Measurements from ENCODE around the gene PEX13. TPM values are rescaled to one million over a fixed set of nuclear protein-coding genes. Genes with fewer than 3 reads are reported as not detected.
"Not testable (repeated sequence)": the region's sequence is repeated elsewhere in the genome, so short reads cannot be mapped to it uniquely, and the experiment has no call there.

The PEX13 gene
- polyA plus RNA-seq, 2 of the 4 experiments (the other 2 are of a cell fraction): 18.5 to 42.5 TPM

GRCh38 chr2:61012303-61012702, 5.2 kb upstream of the PEX13 start:
- 44% methylated on average over 2 of the region's 2 CpGs for WGBS (ENCODE audit: missing lambda C conversion rate)
- CTCF ChIA-PET: interaction anchor here (0.6 to 2.8 kb wide), 2 partner anchors 13 to 883 kb away, joined by 4 to 9 read pairs; no protein-coding TSS in a partner anchor
- FAIRE-seq, H3K4me3 ChIP-seq, POLR2A ChIA-PET, H3K9me3 ChIP-seq: not testable (repeated sequence)
- ATAC-seq (peak in 1 of 2 experiments; percentile 30; a peak in 2 of 6 replicates), DNase-seq (ENCODE audit: low read depth in 1 of 2, low spot score in 1 of 2) (peak in 1 of 2 experiments; percentile 57)
- TF ChIP-seq JUNB (IDR thresholded peaks at IDR 0.05) (peak; percentile 55), FOSL2 (IDR thresholded peaks at IDR 0.05) (peak; percentile 62; the same call in 1 of the 2 replicates), FOSL2 (CRISPR knock-in tag; IDR thresholded peaks at IDR 0.05) (peak; percentile 85), CEBPB (IDR thresholded peaks at IDR 0.05) (0 out of 4 replicates have a peak, but pooled peaks of 1 of the 2 experiments have one; percentile 14)
- peaks cover 31% of the 10 kb centered on the region for H3K4me1 ChIP-seq
- peak overlapping the region; percentile 37 for H3K4me2 ChIP-seq
- peak overlapping the region; percentile 36 to 73; a peak in 4 of 6 replicates for H3K27ac ChIP-seq

- Histone ChIP-seq H3K4me1 (peaks cover 31% of the 10 kb centered on the region), H3K4me2 (peak overlapping the region; percentile 37; the same call in 1 of the 3 replicates), H3K27ac (peak overlapping the region in 1 of 2 experiments; percentile 73; a peak in 2 of 6 replicates), H3K4me3 (no peak overlapping the region), H3K9me3 (no peaks in the 10 kb centered on the region)
- no peak for ATAC-seq
- FAIRE-seq: no peak
- no peak for TF ChIP-seq KDM1A (IDR thresholded peaks at IDR 0.05; ENCODE audit: low read depth)
- ChIA-PET CTCF (interaction anchor here (2.8 kb wide), 1 partner anchor 15 kb away, joined by 9 read pairs; no protein-coding TSS in a partner anchor), POLR2A (no interaction called here)
- WGBS (ENCODE audit: missing lambda C conversion rate): 69% methylated on average over 3 of the region's 3 CpGs
- DNase-seq (ENCODE audit: low read depth in 1 of 2, low spot score in 1 of 2): no peak
Measured at GRCh38 chr2:61013382-61013781, 4.1 kb upstream of the PEX13 start.

GRCh38 chr2:61014763-61015162, 2.8 kb upstream of the PEX13 start:
- no peak for ATAC-seq
- WGBS (ENCODE audit: missing lambda C conversion rate): 83% methylated on average over 3 of the region's 3 CpGs
- ChIA-PET CTCF (interaction anchor here (1.9 kb wide), 1 partner anchor 17 kb away, joined by 4 read pairs; no protein-coding TSS in a partner anchor), POLR2A (no interaction called here)
- H3K4me1 ChIP-seq: peaks cover 41% of the 10 kb centered on the region
- no peaks in the 10 kb centered on the region for H3K9me3 ChIP-seq
- DNase-seq (ENCODE audit: low read depth in 1 of 2, low spot score in 1 of 2): no peak
- TF ChIP-seq JUN (IDR thresholded peaks at IDR 0.05) (no peak), POLR2A (IDR thresholded peaks at IDR 0.05; ENCODE audit: low read length) (no peak), KDM5A (IDR thresholded peaks at IDR 0.05) (no peak), CEBPB (IDR thresholded peaks at IDR 0.05) (no peak), EHF (CRISPR knock-in tag; IDR thresholded peaks at IDR 0.05) (no peak), POLR2AphosphoS2 (conservative IDR thresholded peaks at IDR 0.05; ENCODE audit: low read length) (no peak), NFE2L2 (conservative IDR thresholded peaks at IDR 0.05; ENCODE audit: low read length) (no peak), ZSCAN20 (CRISPR knock-in tag; IDR thresholded peaks at IDR 0.05) (no peak), PBX3 (IDR thresholded peaks at IDR 0.05) (no peak), TFCP2L1 (CRISPR knock-in tag; IDR thresholded peaks at IDR 0.05) (no peak), ELK1 (IDR thresholded peaks at IDR 0.05; ENCODE audit: low read depth, low read length) (no peak), NPAS2 (CRISPR knock-in tag; IDR thresholded peaks at IDR 0.05; ENCODE audit: borderline replicate concordance) (no peak), JUNB (IDR thresholded peaks at IDR 0.05) (no peak), BCL3 (IDR thresholded peaks at IDR 0.05) (no peak), FOSL2 (IDR thresholded peaks at IDR 0.05) (no peak), FOSL2 (CRISPR knock-in tag; IDR thresholded peaks at IDR 0.05) (no peak), RCOR1 (IDR thresholded peaks at IDR 0.05; ENCODE audit: low read depth, low read length) (no peak)
- no peak overlapping the region for H3K4me3 ChIP-seq
- H3K27ac ChIP-seq: 0 out of 6 replicates have a peak overlapping the region, but pooled peaks of 1 of the 2 experiments have one; percentile 10
- H3K4me2 ChIP-seq: no peak overlapping the region
- no peak for FAIRE-seq

Measured in A549 (cell line).